ENCODE measurements around the gene AFTPH. TPM values are rescaled to one million over a fixed set of nuclear protein-coding genes. Genes with fewer than 3 reads are reported as not detected.

AFTPH gene
- total RNA-seq, 4 donors from 2014 or later, result 27.7 to 50.3 (median 38.1) TPM

DNA sequence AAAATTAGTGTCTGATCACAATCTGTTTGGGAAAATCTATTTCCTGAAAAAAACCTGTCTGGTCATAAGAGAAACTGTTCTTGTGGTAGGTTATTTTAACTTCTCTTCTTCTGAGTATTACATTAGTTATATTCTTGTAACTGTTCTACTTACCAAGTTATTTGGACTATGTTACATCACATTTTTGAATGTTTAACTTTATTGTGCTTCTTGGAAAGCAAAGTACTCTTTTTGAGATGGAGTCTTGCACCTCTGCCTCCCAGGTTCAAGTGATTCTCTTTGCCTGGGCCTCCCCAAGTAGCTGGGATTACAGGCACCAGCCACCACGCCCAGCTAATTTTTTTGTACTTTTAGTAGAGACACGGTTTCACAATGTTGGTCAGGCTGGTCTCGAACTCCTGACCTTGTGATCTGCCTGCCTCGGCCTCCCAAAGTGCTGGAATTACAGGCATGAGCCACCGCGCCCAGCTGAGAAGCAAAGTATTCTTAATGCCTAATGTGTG lies 39.4 kb downstream of the AFTPH start:
- Histone ChIP-seq H3K9me3 (no peaks in the 10 kb centered on the region), H3K36me3 (peaks cover 0 to 9% (median 0%) of the 10 kb centered on the region in 3 donors)

GRCh38 chr2:64565949-64566710 lies 42.0 kb downstream of the AFTPH start:
- H3K27me3 ChIP-seq, result no peaks in the 10 kb centered on the region

More for the DNA sequence above, 39.4 kb downstream of the AFTPH start:
- Histone ChIP-seq H3K27me3 (no peaks in the 10 kb centered on the region), H3K27ac (no peak overlapping the region), H3K4me3 (no peak overlapping the region), H3K4me1 (peaks cover 0 to 21% (median 0%) of the 10 kb centered on the region in 4 donors)
- 77 to 80% methylated on average over 6 of the region's 6 CpGs for WGBS, 2 donors
- TF ChIP-seq EP300 (IDR thresholded peaks at IDR 0.05), result no peak
- no peak for TF ChIP-seq CTCF (IDR thresholded peaks at IDR 0.05)
- DNase-seq (ENCODE audit: low spot score in 2 of 2), result no peak

GRCh38 chr2:64567473-64567872 lies 43.3 kb downstream of the AFTPH start:
- H3K27ac ChIP-seq, result no peak overlapping the region
- no peaks in the 10 kb centered on the region for H3K27me3 ChIP-seq
- H3K36me3 ChIP-seq, result peaks cover 0 to 28% (median 0%) of the 10 kb centered on the region in 3 donors
- TF ChIP-seq EP300 (IDR thresholded peaks at IDR 0.05), result no peak
- no peak for TF ChIP-seq CTCF (IDR thresholded peaks at IDR 0.05)
- no peak for TF ChIP-seq POLR2A (IDR thresholded peaks at IDR 0.05)
- no peak overlapping the region for H3K4me3 ChIP-seq
- no peak for DNase-seq (ENCODE audit: low spot score in 2 of 2)
- WGBS, 2 donors, result 85 to 87% methylated on average over 6 of the region's 6 CpGs
- H3K4me1 ChIP-seq, result peaks cover 0 to 14% (median 0%) of the 10 kb centered on the region in 4 donors
- H3K9me3 ChIP-seq, result no peaks in the 10 kb centered on the region

More at GRCh38 chr2:64565949-64566710, 42.0 kb downstream of the AFTPH start:
- no peak overlapping the region for H3K4me3 ChIP-seq
- 91 to 95% methylated on average over 1 of the region's 1 CpG for WGBS, 2 donors
- no peak for DNase-seq (ENCODE audit: low spot score in 2 of 2)
- H3K36me3 ChIP-seq, result peaks cover 0 to 14% (median 0%) of the 10 kb centered on the region in 3 donors
- peaks cover 0 to 21% (median 0%) of the 10 kb centered on the region in 4 donors for H3K4me1 ChIP-seq
- H3K27ac ChIP-seq, result no peak overlapping the region
- H3K9me3 ChIP-seq, result no peaks in the 10 kb centered on the region
- no peak for TF ChIP-seq POLR2A (IDR thresholded peaks at IDR 0.05)
- no peak for TF ChIP-seq EP300 (IDR thresholded peaks at IDR 0.05)
- TF ChIP-seq CTCF (IDR thresholded peaks at IDR 0.05), result no peak

GRCh38 chr2:64568836-64569235 lies 44.7 kb downstream of the AFTPH start:
- WGBS, 2 donors, result 96% methylated on average over 7 of the region's 7 CpGs
- H3K36me3 ChIP-seq, result peaks cover 0 to 38% (median 0%) of the 10 kb centered on the region in 3 donors
- H3K4me1 ChIP-seq, result peaks cover 0 to 7% (median 0%) of the 10 kb centered on the region in 4 donors
- no peaks in the 10 kb centered on the region for H3K9me3 ChIP-seq
- no peaks in the 10 kb centered on the region for H3K27me3 ChIP-seq
- H3K4me3 ChIP-seq, result no peak overlapping the region
- no peak for DNase-seq (ENCODE audit: low spot score in 2 of 2)
- no peak overlapping the region for H3K27ac ChIP-seq
- no peak for TF ChIP-seq EP300 (IDR thresholded peaks at IDR 0.05)
- TF ChIP-seq CTCF (IDR thresholded peaks at IDR 0.05), result no peak
- no peak for TF ChIP-seq POLR2A (IDR thresholded peaks at IDR 0.05)

DNA sequence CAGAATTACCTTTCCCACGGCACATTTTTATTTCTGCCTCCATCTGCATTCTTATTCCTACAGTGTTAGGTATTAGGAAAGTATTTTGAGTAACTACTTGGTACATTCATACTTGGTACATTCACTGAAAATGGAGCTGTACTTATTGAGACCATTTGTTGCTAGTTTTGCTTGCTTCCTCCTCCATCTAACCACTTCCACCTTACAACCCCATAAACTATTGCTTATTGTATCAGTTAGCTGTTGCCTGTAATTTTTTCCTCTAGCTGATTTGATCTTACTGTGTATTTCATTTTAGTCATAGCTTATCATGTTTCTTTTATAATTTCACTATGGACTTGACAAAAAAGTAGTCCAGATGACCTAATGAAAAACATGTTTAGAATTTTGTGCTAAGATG lies 50.7 kb downstream of the AFTPH start:
- Histone ChIP-seq H3K9me3 (no peaks in the 10 kb centered on the region), H3K27me3 (no peaks in the 10 kb centered on the region), H3K27ac (no peak overlapping the region), H3K36me3 (peaks cover 0 to 69% (median 3%) of the 10 kb centered on the region in 3 donors), H3K4me1 (no peaks in the 10 kb centered on the region), H3K4me3 (no peak overlapping the region)
- 91 to 93% methylated on average over 1 of the region's 1 CpG for WGBS, 2 donors
- DNase-seq (ENCODE audit: low spot score in 2 of 2), result no peak
- TF ChIP-seq EP300 (IDR thresholded peaks at IDR 0.05) (no peak), CTCF (IDR thresholded peaks at IDR 0.05) (no peak), POLR2A (IDR thresholded peaks at IDR 0.05) (no peak)
